Sigmoid colon (tissue), 7 donors: ENCODE results near the gene FBLN2. TPM values are rescaled to one million over a fixed set of nuclear protein-coding genes. Genes with fewer than 3 reads are reported as not detected.

ENCODE experiments used
- DNase-seq: peaks from one replicate; pipeline ENCODE4 v3.0.0-alpha.2; 2019
- H3K27ac ChIP-seq, 4 donors: fragments of 200-600 bp; sonication (generic); one replicate each; pipeline ENCODE4 v1.5.1; 2016 to 2019; ENCODE audit warnings: mild to moderate bottlenecking in 1 of 4
- H3K27me3 ChIP-seq, 3 donors: fragments of 200-600 bp; sonication (generic); one replicate each; pipeline ENCODE4 v1.5.1; 2019; ENCODE audit warnings: mild to moderate bottlenecking in 1 of 3
- H3K36me3 ChIP-seq, 4 donors: fragments of 200-600 bp; sonication (generic); one replicate each; pipeline ENCODE4 v1.5.1; 2016 to 2019
- H3K4me1 ChIP-seq, 4 donors: fragments of 200-600 bp; sonication (generic); one replicate each; pipeline ENCODE4 v1.5.1; 2017 to 2019
- H3K4me3 ChIP-seq, 4 donors: fragments of 200-600 bp; sonication (generic); one replicate each; pipeline ENCODE4 v1.5.1; 2017 to 2019; ENCODE audit warnings: mild to moderate bottlenecking in 2 of 4, moderate library complexity in 1 of 4
- H3K9me3 ChIP-seq, 4 donors: fragments of 200-600 bp in 3 of 4; sonication (generic) in 3 of 4; one replicate each; pipeline versions ENCODE4 v1.5.1 to v1.6.1; 2013 to 2019
- CTCF ChIP-seq, 4 experiments: fragments of 450-650 bp in 3 of 4; fragments of 200-600 bp in 1 of 4; IDR thresholded peaks; one replicate each; pipeline ENCODE4 v1.5.1; 2016 to 2019; ENCODE audit warnings: antibody characterized with exemption in 4 of 4, mild to moderate bottlenecking in 3 of 4, moderate library complexity in 2 of 4
- EP300 ChIP-seq, 4 donors: sonication (generic); formaldehyde crosslinking; IDR thresholded peaks; one replicate each; pipeline ENCODE4 v1.6.1; 2017; ENCODE audit warnings: antibody characterized with exemption in 4 of 4
- POLR2A ChIP-seq, 2 donors: fragments of 450-650 bp; IDR thresholded peaks; one replicate each; pipeline ENCODE4 v1.6.1; 2016; ENCODE audit warnings: antibody characterized with exemption in 2 of 2, mild to moderate bottlenecking in 2 of 2, moderate library complexity in 2 of 2
- POLR2AphosphoS5 ChIP-seq, 4 donors: sonication (generic); formaldehyde crosslinking; IDR thresholded peaks; one replicate each; pipeline ENCODE4 v1.6.1; 2017; ENCODE audit warnings: antibody characterized with exemption in 4 of 4
- WGBS, 2 donors: extraction: QIAGEN DNeasy Blood & Tissue Kit; methylation state at CpG; one replicate each; pipeline ENCODE4 v1.1.7; 2013; 5-methylcytosine and 5-hydroxymethylcytosine counted together
- intact Hi-C: fragments of 100-400 bp; cut with DNase I; formaldehyde crosslinking; loops from one replicate; pipeline ENCODE4 v1.15.1; 2023
- polyA plus RNA-seq, 3 donors: library from polyadenylated mRNA; stranded (reverse); fragments of 200-250 nt; gene quantifications; one replicate each; pipeline ENCODE4 v1.2.3, GENCODE V29; 2013
- total RNA-seq, 4 donors: library from RNA; depleted of rRNA; stranded (reverse); fragments of >200 nt; gene quantifications; one replicate each; pipeline ENCODE4 v1.1.0, GENCODE V29; 2016
- donor health status: healthy with polysubstance abuse.
- donor health status: Bipolar disorder and iron deficiency.
- donor health status: healthy.

The FBLN2 gene
- total and polyA plus RNA-seq, 7 donors = 1.2 to 134 (median 18.7) TPM

- no peaks in the 10 kb centered on the region for H3K36me3 ChIP-seq
- TF ChIP-seq POLR2A (IDR thresholded peaks at IDR 0.05) (no peak), EP300 (IDR thresholded peaks at IDR 0.05) (no peak), CTCF (IDR thresholded peaks at IDR 0.05) (no peak), POLR2AphosphoS5 (IDR thresholded peaks at IDR 0.05) (no peak)
- H3K27ac ChIP-seq = no peak overlapping the region
- no peaks in the 10 kb centered on the region for H3K4me1 ChIP-seq
- no peak overlapping the region for H3K4me3 ChIP-seq
- 61 to 76% methylated on average over 16 of the region's 16 CpGs for WGBS, 2 donors
- peaks cover 0 to 21% (median 0%) of the 10 kb centered on the region in 3 donors for H3K27me3 ChIP-seq
- no peak for DNase-seq
- intact Hi-C loops = no loop called here
- no peaks in the 10 kb centered on the region for H3K9me3 ChIP-seq
Measured at GRCh38 chr3:13665582-13666226, 116.8 kb downstream of the FBLN2 start.

GRCh38 chr3:13666227-13666619, 117.3 kb downstream of the FBLN2 start:
- TF ChIP-seq EP300 (IDR thresholded peaks at IDR 0.05) (no peak), POLR2AphosphoS5 (IDR thresholded peaks at IDR 0.05) (no peak), CTCF (IDR thresholded peaks at IDR 0.05) (no peak), POLR2A (IDR thresholded peaks at IDR 0.05) (no peak)
- Histone ChIP-seq H3K4me1 (no peaks in the 10 kb centered on the region), H3K9me3 (no peaks in the 10 kb centered on the region), H3K36me3 (no peaks in the 10 kb centered on the region), H3K27ac (no peak overlapping the region), H3K4me3 (no peak overlapping the region), H3K27me3 (peaks cover 0 to 18% (median 0%) of the 10 kb centered on the region in 3 donors)
- intact Hi-C loops = no loop called here
- no peak for DNase-seq
- 70 to 76% methylated on average over 4 of the region's 4 CpGs for WGBS, 2 donors

- no peak overlapping the region for H3K27ac ChIP-seq
- no peaks in the 10 kb centered on the region for H3K4me1 ChIP-seq
- peaks cover 0 to 18% (median 0%) of the 10 kb centered on the region in 3 donors for H3K27me3 ChIP-seq
- TF ChIP-seq EP300 (IDR thresholded peaks at IDR 0.05) (no peak), POLR2AphosphoS5 (IDR thresholded peaks at IDR 0.05) (no peak)
- intact Hi-C loops = no loop called here
- no peak overlapping the region for H3K4me3 ChIP-seq
- 74% methylated on average over 18 of the region's 18 CpGs for WGBS, 2 donors
- H3K36me3 ChIP-seq = no peaks in the 10 kb centered on the region
- H3K9me3 ChIP-seq = no peaks in the 10 kb centered on the region
- DNase-seq = no peak
Measured at GRCh38 chr3:13666781-13667709, 118.1 kb downstream of the FBLN2 start.

- no peak for TF ChIP-seq CTCF (IDR thresholded peaks at IDR 0.05)
- no peak for TF ChIP-seq EP300 (IDR thresholded peaks at IDR 0.05)
- TF ChIP-seq POLR2AphosphoS5 (IDR thresholded peaks at IDR 0.05) = no peak
- TF ChIP-seq POLR2A (IDR thresholded peaks at IDR 0.05) = no peak
- DNase-seq = no peak
- Histone ChIP-seq H3K27ac (no peak overlapping the region), H3K4me3 (no peak overlapping the region), H3K4me1 (no peaks in the 10 kb centered on the region), H3K9me3 (no peaks in the 10 kb centered on the region), H3K27me3 (peaks cover 0 to 18% (median 0%) of the 10 kb centered on the region in 3 donors), H3K36me3 (no peaks in the 10 kb centered on the region)
- intact Hi-C loops = no loop called here
- 45 to 73% methylated on average over 5 of the region's 5 CpGs for WGBS, 2 donors
Measured at GRCh38 chr3:13668136-13668535, 119.2 kb downstream of the FBLN2 start.

- Histone ChIP-seq H3K4me3 (no peak overlapping the region), H3K36me3 (no peaks in the 10 kb centered on the region), H3K27me3 (peaks cover 0 to 18% (median 0%) of the 10 kb centered on the region in 3 donors), H3K4me1 (no peaks in the 10 kb centered on the region), H3K27ac (no peak overlapping the region), H3K9me3 (no peaks in the 10 kb centered on the region)
- 30 to 61% methylated on average over 1 of the region's 1 CpG for WGBS, 2 donors
- no peak for DNase-seq
- no peak for TF ChIP-seq POLR2A (IDR thresholded peaks at IDR 0.05)
- TF ChIP-seq POLR2AphosphoS5 (IDR thresholded peaks at IDR 0.05) = no peak
- TF ChIP-seq EP300 (IDR thresholded peaks at IDR 0.05) = no peak
- TF ChIP-seq CTCF (IDR thresholded peaks at IDR 0.05) = no peak
- intact Hi-C loops = no loop called here
Measured at GRCh38 chr3:13669457-13669856, 120.5 kb downstream of the FBLN2 start.
